Measurements from ENCODE around the gene PTPRD. TPM values are rescaled to one million over a fixed set of nuclear protein-coding genes. Genes with fewer than 3 reads are reported as not detected.

The PTPRD gene
- total and polyA plus RNA-seq, 2 experiments from 2014 or later = 11.5 to 58.0 TPM

DNA sequence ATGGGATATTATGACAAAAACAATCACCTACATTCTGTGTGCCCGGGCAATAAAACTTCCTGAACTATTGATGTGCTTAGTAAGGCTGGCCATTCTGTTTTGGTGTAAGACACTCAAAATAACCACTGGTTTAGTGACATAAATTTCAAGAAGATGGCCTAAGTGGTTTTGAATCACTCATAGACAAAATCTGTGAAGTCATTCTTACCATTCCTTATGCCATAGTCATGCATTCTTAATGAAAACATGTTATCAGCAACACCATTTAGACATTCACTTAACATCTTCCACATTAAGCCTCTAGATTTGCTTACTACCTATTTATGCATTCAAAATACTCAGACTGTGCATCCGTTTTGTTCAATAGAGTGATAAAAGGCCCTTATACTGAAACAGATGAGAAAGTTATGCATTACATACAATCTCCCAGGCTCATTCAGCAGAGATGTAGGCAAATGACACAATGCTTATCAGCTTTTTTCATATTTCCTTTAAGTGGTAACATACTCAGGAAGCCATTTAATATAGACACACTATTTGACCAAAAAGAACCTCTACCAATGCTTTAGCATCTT is 1964.4 kb downstream of the PTPRD start:
- no peak for DNase-seq (ENCODE audit: low spot score)
- H3F3A ChIP-seq (replicated peaks; ENCODE audit: low read depth) = no peaks in the 10 kb centered on the region
- H3K4me3 ChIP-seq = no peak overlapping the region
- TF ChIP-seq NANOG (IDR thresholded peaks at IDR 0.05; ENCODE audit: borderline replicate concordance) (no peak), ZNF114 (CRISPR knock-in tag; IDR thresholded peaks at IDR 0.05) (no peak), EZH2 (IDR thresholded peaks at IDR 0.05; ENCODE audit: low read depth, unreplicated experiment) (no peak), STAT1 (IDR thresholded peaks at IDR 0.05; ENCODE audit: unreplicated experiment) (no peak), CREB1 (CRISPR knock-in tag; IDR thresholded peaks at IDR 0.05; ENCODE audit: low read depth) (no peak), POLR2AphosphoS5 (IDR thresholded peaks at IDR 0.05; ENCODE audit: low read depth) (no peak), EZH2phosphoT487 (IDR thresholded peaks at IDR 0.05; ENCODE audit: unreplicated experiment) (no peak), ZNF331 (CRISPR knock-in tag; IDR thresholded peaks at IDR 0.05; ENCODE audit: low read depth) (no peak), JUNB (IDR thresholded peaks at IDR 0.05; ENCODE audit: unreplicated experiment) (no peak)
- TF ChIP-seq, protein P1, sequence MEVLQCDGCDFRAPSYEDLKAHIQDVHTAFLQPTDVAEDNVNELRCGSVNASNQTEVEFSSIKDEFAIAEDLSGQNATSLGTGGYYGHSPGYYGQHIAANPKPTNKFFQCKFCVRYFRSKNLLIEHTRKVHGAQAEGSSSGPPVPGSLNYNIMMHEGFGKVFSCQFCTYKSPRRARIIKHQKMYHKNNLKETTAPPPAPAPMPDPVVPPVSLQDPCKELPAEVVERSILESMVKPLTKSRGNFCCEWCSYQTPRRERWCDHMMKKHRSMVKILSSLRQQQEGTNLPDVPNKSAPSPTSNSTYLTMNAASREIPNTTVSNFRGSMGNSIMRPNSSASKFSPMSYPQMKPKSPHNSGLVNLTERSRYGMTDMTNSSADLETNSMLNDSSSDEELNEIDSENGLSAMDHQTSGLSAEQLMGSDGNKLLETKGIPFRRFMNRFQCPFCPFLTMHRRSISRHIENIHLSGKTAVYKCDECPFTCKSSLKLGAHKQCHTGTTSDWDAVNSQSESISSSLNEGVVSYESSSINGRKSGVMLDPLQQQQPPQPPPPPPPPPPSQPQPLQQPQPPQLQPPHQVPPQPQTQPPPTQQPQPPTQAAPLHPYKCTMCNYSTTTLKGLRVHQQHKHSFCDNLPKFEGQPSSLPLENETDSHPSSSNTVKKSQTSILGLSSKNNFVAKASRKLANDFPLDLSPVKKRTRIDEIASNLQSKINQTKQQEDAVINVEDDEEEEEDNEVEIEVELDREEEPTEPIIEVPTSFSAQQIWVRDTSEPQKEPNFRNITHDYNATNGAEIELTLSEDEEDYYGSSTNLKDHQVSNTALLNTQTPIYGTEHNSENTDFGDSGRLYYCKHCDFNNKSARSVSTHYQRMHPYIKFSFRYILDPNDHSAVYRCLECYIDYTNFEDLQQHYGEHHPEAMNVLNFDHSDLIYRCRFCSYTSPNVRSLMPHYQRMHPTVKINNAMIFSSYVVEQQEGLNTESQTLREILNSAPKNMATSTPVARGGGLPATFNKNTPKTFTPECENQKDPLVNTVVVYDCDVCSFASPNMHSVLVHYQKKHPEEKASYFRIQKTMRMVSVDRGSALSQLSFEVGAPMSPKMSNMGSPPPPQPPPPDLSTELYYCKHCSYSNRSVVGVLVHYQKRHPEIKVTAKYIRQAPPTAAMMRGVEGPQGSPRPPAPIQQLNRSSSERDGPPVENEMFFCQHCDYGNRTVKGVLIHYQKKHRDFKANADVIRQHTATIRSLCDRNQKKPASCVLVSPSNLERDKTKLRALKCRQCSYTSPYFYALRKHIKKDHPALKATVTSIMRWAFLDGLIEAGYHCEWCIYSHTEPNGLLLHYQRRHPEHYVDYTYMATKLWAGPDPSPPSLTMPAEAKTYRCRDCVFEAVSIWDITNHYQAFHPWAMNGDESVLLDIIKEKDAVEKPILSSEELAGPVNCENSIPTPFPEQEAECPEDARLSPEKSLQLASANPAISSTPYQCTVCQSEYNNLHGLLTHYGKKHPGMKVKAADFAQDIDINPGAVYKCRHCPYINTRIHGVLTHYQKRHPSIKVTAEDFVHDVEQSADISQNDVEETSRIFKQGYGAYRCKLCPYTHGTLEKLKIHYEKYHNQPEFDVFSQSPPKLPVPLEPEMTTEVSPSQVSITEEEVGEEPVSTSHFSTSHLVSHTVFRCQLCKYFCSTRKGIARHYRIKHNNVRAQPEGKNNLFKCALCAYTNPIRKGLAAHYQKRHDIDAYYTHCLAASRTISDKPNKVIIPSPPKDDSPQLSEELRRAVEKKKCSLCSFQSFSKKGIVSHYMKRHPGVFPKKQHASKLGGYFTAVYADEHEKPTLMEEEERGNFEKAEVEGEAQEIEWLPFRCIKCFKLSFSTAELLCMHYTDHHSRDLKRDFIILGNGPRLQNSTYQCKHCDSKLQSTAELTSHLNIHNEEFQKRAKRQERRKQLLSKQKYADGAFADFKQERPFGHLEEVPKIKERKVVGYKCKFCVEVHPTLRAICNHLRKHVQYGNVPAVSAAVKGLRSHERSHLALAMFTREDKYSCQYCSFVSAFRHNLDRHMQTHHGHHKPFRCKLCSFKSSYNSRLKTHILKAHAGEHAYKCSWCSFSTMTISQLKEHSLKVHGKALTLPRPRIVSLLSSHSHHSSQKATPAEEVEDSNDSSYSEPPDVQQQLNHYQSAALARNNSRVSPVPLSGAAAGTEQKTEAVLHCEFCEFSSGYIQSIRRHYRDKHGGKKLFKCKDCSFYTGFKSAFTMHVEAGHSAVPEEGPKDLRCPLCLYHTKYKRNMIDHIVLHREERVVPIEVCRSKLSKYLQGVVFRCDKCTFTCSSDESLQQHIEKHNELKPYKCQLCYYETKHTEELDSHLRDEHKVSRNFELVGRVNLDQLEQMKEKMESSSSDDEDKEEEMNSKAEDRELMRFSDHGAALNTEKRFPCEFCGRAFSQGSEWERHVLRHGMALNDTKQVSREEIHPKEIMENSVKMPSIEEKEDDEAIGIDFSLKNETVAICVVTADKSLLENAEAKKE (CRISPR knock-in tag; IDR thresholded peaks at IDR 0.05) = no peak
- TF ChIP-seq, protein P2, sequence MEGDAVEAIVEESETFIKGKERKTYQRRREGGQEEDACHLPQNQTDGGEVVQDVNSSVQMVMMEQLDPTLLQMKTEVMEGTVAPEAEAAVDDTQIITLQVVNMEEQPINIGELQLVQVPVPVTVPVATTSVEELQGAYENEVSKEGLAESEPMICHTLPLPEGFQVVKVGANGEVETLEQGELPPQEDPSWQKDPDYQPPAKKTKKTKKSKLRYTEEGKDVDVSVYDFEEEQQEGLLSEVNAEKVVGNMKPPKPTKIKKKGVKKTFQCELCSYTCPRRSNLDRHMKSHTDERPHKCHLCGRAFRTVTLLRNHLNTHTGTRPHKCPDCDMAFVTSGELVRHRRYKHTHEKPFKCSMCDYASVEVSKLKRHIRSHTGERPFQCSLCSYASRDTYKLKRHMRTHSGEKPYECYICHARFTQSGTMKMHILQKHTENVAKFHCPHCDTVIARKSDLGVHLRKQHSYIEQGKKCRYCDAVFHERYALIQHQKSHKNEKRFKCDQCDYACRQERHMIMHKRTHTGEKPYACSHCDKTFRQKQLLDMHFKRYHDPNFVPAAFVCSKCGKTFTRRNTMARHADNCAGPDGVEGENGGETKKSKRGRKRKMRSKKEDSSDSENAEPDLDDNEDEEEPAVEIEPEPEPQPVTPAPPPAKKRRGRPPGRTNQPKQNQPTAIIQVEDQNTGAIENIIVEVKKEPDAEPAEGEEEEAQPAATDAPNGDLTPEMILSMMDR (conservative IDR thresholded peaks at IDR 0.05; ENCODE audit: low read depth in 2 of 2) = no peak
- TF ChIP-seq, protein P3, sequence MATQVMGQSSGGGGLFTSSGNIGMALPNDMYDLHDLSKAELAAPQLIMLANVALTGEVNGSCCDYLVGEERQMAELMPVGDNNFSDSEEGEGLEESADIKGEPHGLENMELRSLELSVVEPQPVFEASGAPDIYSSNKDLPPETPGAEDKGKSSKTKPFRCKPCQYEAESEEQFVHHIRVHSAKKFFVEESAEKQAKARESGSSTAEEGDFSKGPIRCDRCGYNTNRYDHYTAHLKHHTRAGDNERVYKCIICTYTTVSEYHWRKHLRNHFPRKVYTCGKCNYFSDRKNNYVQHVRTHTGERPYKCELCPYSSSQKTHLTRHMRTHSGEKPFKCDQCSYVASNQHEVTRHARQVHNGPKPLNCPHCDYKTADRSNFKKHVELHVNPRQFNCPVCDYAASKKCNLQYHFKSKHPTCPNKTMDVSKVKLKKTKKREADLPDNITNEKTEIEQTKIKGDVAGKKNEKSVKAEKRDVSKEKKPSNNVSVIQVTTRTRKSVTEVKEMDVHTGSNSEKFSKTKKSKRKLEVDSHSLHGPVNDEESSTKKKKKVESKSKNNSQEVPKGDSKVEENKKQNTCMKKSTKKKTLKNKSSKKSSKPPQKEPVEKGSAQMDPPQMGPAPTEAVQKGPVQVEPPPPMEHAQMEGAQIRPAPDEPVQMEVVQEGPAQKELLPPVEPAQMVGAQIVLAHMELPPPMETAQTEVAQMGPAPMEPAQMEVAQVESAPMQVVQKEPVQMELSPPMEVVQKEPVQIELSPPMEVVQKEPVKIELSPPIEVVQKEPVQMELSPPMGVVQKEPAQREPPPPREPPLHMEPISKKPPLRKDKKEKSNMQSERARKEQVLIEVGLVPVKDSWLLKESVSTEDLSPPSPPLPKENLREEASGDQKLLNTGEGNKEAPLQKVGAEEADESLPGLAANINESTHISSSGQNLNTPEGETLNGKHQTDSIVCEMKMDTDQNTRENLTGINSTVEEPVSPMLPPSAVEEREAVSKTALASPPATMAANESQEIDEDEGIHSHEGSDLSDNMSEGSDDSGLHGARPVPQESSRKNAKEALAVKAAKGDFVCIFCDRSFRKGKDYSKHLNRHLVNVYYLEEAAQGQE (IDR thresholded peaks at IDR 0.05; ENCODE audit: unreplicated experiment) = no peak
- TF ChIP-seq, protein P4, sequence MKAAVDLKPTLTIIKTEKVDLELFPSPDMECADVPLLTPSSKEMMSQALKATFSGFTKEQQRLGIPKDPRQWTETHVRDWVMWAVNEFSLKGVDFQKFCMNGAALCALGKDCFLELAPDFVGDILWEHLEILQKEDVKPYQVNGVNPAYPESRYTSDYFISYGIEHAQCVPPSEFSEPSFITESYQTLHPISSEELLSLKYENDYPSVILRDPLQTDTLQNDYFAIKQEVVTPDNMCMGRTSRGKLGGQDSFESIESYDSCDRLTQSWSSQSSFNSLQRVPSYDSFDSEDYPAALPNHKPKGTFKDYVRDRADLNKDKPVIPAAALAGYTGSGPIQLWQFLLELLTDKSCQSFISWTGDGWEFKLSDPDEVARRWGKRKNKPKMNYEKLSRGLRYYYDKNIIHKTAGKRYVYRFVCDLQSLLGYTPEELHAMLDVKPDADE (IDR thresholded peaks at IDR 0.05) = no peak
- H4K20me1 ChIP-seq (replicated peaks; ENCODE audit: insufficient read depth) = no peaks in the 10 kb centered on the region
- no peaks in the 10 kb centered on the region; the same call in 2 of the 3 replicates for H3K9me3 Mint-ChIP-seq
- peaks cover 10% of the 10 kb centered on the region; the same call in 1 of the 2 replicates for H3K4me1 ChIP-seq (ENCODE audit: insufficient read depth)
- H3K36me3 Mint-ChIP-seq (ENCODE audit: low read depth) = no peaks in the 10 kb centered on the region; the same call in 2 of the 3 replicates
- H3K27me3 ChIP-seq (ENCODE audit: insufficient read depth) = no peaks in the 10 kb centered on the region
- no peak overlapping the region for H2AFZ ChIP-seq
- H3K9me2 ChIP-seq (ENCODE audit: insufficient read depth) = no peaks in the 10 kb centered on the region
- ATAC-seq = no peak
- peaks cover 23% of the 10 kb centered on the region for H3K4me1 Mint-ChIP-seq
- no peak overlapping the region for H3K27ac Mint-ChIP-seq
- H3K27ac ChIP-seq (ENCODE audit: low read depth) = no peak overlapping the region
- no peaks in the 10 kb centered on the region; the same call in none of the 2 replicates for H3K79me2 ChIP-seq (replicated peaks; ENCODE audit: insufficient read depth)
- H3K4me3 Mint-ChIP-seq = no peak overlapping the region
- H3K36me3 ChIP-seq (ENCODE audit: insufficient read depth) = no peaks in the 10 kb centered on the region
- no peak overlapping the region for H3K4me2 ChIP-seq
- H3K27me3 Mint-ChIP-seq (ENCODE audit: insufficient read depth, low read depth, poor library complexity) = no peaks in the 10 kb centered on the region
